ENCODE measurements around the gene SPTB.

SPTB gene

GRCh38 chr14:64743061-64743460 lies 136.6 kb downstream of the SPTB start:
- DNase-seq, result no peak

- DNase-seq, result no peak
Measured at GRCh38 chr14:64741961-64742360, 137.7 kb downstream of the SPTB start.

GRCh38 chr14:64741200-64741599 lies 138.5 kb downstream of the SPTB start:
- no peak for DNase-seq

- DNase-seq, result no peak
Measured at GRCh38 chr14:64738281-64738804, 141.4 kb downstream of the SPTB start.

- DNase-seq, result no peak
Measured at GRCh38 chr14:64737391-64738280, 142.1 kb downstream of the SPTB start.

GRCh38 chr14:64736271-64737169 lies 143.2 kb downstream of the SPTB start:
- DNase-seq, result no peak

- DNase-seq, result no peak
Measured at GRCh38 chr14:64734990-64735389, 144.7 kb downstream of the SPTB start.

- no peak for DNase-seq
Measured at GRCh38 chr14:64733899-64734298, 145.8 kb downstream of the SPTB start.

- DNase-seq, result no peak
Measured at GRCh38 chr14:64733321-64733720, 146.4 kb downstream of the SPTB start.

- no peak for DNase-seq
Measured at GRCh38 chr14:64732536-64733120, 147.1 kb downstream of the SPTB start.

- no peak for DNase-seq
Measured at GRCh38 chr14:64732066-64732465, 147.6 kb downstream of the SPTB start.

- no peak for DNase-seq
Measured at GRCh38 chr14:64731141-64731581, 148.5 kb downstream of the SPTB start.

GRCh38 chr14:64730681-64731080 lies 149.0 kb downstream of the SPTB start:
- DNase-seq, result no peak

GRCh38 chr14:64730061-64730440 lies 149.7 kb downstream of the SPTB start:
- DNase-seq, result no peak

GRCh38 chr14:64729386-64730060 lies 150.2 kb downstream of the SPTB start:
- no peak for DNase-seq

GRCh38 chr14:64728856-64729255 lies 150.9 kb downstream of the SPTB start:
- no peak for DNase-seq

GRCh38 chr14:64728106-64728505 lies 151.6 kb downstream of the SPTB start:
- no peak for DNase-seq

GRCh38 chr14:64727551-64728071 lies 152.1 kb downstream of the SPTB start:
- DNase-seq, result no peak

- DNase-seq, result no peak
Measured at GRCh38 chr14:64726585-64726890, 153.2 kb downstream of the SPTB start.

- no peak for DNase-seq
Measured at GRCh38 chr14:64725879-64726584, 153.7 kb downstream of the SPTB start.

GRCh38 chr14:64725261-64725815 lies 154.4 kb downstream of the SPTB start:
- DNase-seq, result no peak

GRCh38 chr14:64724578-64724930 lies 155.2 kb downstream of the SPTB start:
- no peak for DNase-seq
